GM19324 (cell line): ENCODE data around the gene DEPDC1B.
"Not testable (repeated sequence)": the region's sequence is repeated elsewhere in the genome, so short reads cannot be mapped to it uniquely, and the experiment has no call there.

Source experiments
- ATAC-seq: cut with Tn5 transposase; IDR thresholded peaks from one replicate; pipeline ENCODE4 v1.9.1; 2021; ENCODE audit warnings: mild to moderate bottlenecking, moderate library complexity; ENCODE audit not compliant: unreplicated experiment, low FRiP score

Gene DEPDC1B

GRCh38 chr5:60594715-60595477, 105.1 kb downstream of the DEPDC1B start:
- no peak for ATAC-seq

GRCh38 chr5:60590172-60590571, 109.8 kb downstream of the DEPDC1B start:
- no peak for ATAC-seq

- ATAC-seq = not testable (repeated sequence)
These were observed 112.7 kb downstream of the DEPDC1B start for GRCh38 chr5:60587312-60587711.

GRCh38 chr5:60586307-60586901, 113.6 kb downstream of the DEPDC1B start:
- ATAC-seq = no peak

GRCh38 chr5:60585618-60586017, 114.3 kb downstream of the DEPDC1B start:
- no peak for ATAC-seq

- no peak for ATAC-seq
These were observed 115.7 kb downstream of the DEPDC1B start for GRCh38 chr5:60584304-60584703.

GRCh38 chr5:60583616-60584015, 116.3 kb downstream of the DEPDC1B start:
- no peak for ATAC-seq

GRCh38 chr5:60578315-60578714, 121.7 kb downstream of the DEPDC1B start:
- ATAC-seq = no peak

GRCh38 chr5:60577116-60577515, 122.8 kb downstream of the DEPDC1B start:
- ATAC-seq = no peak

- ATAC-seq = no peak
These were observed 123.5 kb downstream of the DEPDC1B start for GRCh38 chr5:60576425-60576824.

GRCh38 chr5:60568646-60569045, 131.3 kb downstream of the DEPDC1B start:
- no peak for ATAC-seq

GRCh38 chr5:60563696-60564324, 136.2 kb downstream of the DEPDC1B start:
- ATAC-seq = no peak

GRCh38 chr5:60553291-60553690, 146.7 kb downstream of the DEPDC1B start:
- ATAC-seq = not testable (repeated sequence)

- ATAC-seq = no peak
These were observed 148.1 kb downstream of the DEPDC1B start for GRCh38 chr5:60551829-60552228.

GRCh38 chr5:60551250-60551649, 148.7 kb downstream of the DEPDC1B start:
- ATAC-seq = no peak

GRCh38 chr5:60550311-60550710, 149.7 kb downstream of the DEPDC1B start:
- ATAC-seq = no peak

GRCh38 chr5:60549841-60550240, 150.1 kb downstream of the DEPDC1B start:
- ATAC-seq = no peak
